Measurements from ENCODE around the gene PKP3.

PKP3 gene

DNA sequence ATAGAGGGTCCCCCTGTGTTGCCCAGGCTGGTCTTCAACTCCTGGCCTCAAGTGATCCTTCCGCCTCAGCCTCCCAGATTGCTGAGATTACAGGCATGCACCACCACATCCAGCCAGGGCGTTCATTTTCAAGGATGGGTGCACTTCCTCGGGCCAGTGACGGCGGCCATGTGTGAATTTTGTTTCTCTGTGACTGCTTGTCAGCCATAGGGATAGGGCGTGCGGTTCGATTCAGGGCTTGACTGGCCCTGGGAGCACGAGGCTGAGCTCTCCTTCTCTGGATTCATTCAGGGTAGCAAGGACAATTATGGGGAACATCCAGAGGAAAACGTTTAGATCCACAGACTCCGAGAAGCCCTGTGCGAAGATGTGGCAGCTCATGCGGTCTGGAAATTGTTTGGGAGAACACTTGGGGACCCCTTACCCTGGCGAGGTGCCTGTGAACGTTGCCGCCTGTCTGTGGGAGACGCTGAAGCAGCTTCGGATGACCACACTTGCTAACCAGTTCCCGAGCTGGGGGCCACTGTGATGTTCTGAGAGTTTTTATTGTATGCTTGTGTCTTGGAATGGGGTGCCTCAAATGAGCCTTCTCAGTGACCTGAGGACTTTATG, 59.0 kb downstream of the PKP3 start:
- peaks cover 5% of the 10 kb centered on the region for H3K4me1 ChIP-seq (ENCODE audit: control insufficient read depth, low read depth, low read length)
- H3K27me3 ChIP-seq (ENCODE audit: control insufficient read depth, insufficient read depth, low read length) = no peaks in the 10 kb centered on the region
- H3K9me3 ChIP-seq (ENCODE audit: control insufficient read depth, low read depth, low read length) = no peaks in the 10 kb centered on the region
- H3K27ac ChIP-seq (ENCODE audit: low read length) = no peak overlapping the region
- H3K9ac ChIP-seq (ENCODE audit: low read length) = no peak overlapping the region
- H3K4me3 ChIP-seq (ENCODE audit: low read length) = no peak overlapping the region
- peaks cover 10% of the 10 kb centered on the region for H3K36me3 ChIP-seq (ENCODE audit: control insufficient read depth, low read depth, low read length)

DNA sequence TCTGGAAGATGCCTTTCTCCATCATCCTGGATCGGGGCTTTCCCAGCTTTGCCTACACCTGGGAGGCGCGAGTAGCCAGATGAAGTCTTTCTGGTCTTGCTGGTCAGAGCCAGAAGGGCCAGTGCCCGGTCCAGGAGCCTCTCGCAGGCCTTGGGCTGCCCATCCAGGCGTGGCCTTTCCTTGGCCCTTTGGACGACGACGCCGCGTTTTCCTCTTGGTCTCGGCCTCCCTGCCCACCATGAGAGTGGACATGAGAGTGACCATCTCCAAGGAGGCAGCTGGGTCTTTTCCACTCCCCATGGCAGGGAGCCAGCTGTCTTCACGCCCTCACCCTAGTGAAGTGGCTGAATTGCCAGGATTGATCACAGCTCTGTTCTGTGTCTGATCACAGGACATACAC, 59.6 kb downstream of the PKP3 start:
- no peak overlapping the region for H3K9ac ChIP-seq (ENCODE audit: low read length)
- no peak overlapping the region for H3K4me3 ChIP-seq (ENCODE audit: low read length)
- H3K27ac ChIP-seq (ENCODE audit: low read length) = no peak overlapping the region
- H3K27me3 ChIP-seq (ENCODE audit: control insufficient read depth, insufficient read depth, low read length) = no peaks in the 10 kb centered on the region
- peaks cover 5% of the 10 kb centered on the region for H3K4me1 ChIP-seq (ENCODE audit: control insufficient read depth, low read depth, low read length)
- peaks cover 10% of the 10 kb centered on the region for H3K36me3 ChIP-seq (ENCODE audit: control insufficient read depth, low read depth, low read length)
- H3K9me3 ChIP-seq (ENCODE audit: control insufficient read depth, low read depth, low read length) = no peaks in the 10 kb centered on the region

DNA sequence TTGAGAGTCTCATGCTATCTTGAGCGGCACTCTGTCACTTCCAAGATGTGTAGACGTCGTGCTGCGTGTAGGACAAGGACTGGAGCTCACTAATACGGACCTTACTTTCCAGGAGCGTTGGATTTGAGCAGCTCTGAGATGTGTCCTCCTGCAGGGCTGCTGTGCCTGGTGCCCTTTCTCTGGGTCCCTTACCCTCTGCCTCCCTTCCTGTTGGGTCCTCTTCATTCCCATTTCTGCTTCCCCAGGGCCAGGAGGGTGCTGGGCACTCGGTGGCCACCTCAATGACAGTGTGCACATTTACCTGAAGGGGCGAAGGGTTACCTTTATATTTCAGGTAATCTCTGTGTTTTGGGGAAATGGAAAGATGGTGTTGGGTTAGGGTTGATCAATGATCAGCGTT, 60.0 kb downstream of the PKP3 start:
- no peaks in the 10 kb centered on the region for H3K9me3 ChIP-seq (ENCODE audit: control insufficient read depth, low read depth, low read length)
- no peak overlapping the region for H3K4me3 ChIP-seq (ENCODE audit: low read length)
- H3K9ac ChIP-seq (ENCODE audit: low read length) = no peak overlapping the region
- H3K27ac ChIP-seq (ENCODE audit: low read length) = no peak overlapping the region
- peaks cover 5% of the 10 kb centered on the region for H3K4me1 ChIP-seq (ENCODE audit: control insufficient read depth, low read depth, low read length)
- H3K36me3 ChIP-seq (ENCODE audit: control insufficient read depth, low read depth, low read length) = peaks cover 10% of the 10 kb centered on the region
- H3K27me3 ChIP-seq (ENCODE audit: control insufficient read depth, insufficient read depth, low read length) = no peaks in the 10 kb centered on the region
